GM18526 (cell line): ENCODE data around the gene GNPAT.

ENCODE experiments used
- POLR2A ChIP-seq: IDR thresholded peaks from 3 replicates; pipeline ENCODE4 v1.6.1; 2011; ENCODE audit not compliant: insufficient read length; ENCODE audit errors: extremely low read depth

Gene GNPAT

DNA sequence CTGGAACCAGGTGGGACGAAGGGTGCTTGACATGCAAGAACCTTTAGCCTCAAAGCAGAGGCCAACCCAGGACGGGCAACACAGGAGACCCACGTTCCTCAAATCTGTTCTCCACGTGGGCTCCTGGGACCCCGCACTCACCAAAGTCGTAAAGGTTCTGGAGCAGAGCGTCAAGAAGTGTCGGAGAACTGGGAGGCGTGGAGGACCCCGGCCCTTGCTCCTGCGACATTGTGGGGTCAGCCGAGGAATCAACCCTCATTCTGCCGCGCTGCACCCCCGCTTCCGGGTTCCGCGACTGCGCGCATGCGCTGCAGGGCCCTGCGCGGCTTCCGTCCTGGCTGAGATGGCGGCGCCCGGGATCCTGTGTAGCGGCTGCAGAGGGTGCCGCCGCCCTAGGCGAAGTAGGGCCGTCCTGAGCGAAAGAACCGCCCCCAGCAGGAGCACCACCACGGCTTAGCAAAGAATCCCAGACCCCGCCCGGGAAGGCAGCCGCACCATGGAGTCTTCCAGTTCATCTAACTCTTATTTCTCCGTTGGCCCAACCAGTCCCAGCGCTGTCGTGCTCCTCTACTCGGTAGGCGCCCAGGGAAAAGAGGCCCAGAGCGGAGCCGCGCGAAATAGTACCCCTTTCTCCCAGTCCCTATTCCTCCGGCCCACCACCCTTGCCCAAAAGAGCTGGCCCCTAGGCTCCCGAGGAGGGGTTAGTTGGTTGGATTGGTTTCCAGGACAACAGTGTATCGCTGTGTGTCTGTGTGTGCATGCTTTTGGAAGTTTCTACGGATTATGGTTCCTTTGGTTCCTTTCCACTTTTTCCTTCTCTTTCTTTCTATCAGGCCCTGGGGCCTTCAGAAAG, at the start of gene GNPAT:
GNPAT (plus strand) TSS at position 330 of the 853 bp plus-strand sequence; CDS start at position 497, 167 bp downstream.
- peak; percentile 95 for TF ChIP-seq POLR2A

DNA sequence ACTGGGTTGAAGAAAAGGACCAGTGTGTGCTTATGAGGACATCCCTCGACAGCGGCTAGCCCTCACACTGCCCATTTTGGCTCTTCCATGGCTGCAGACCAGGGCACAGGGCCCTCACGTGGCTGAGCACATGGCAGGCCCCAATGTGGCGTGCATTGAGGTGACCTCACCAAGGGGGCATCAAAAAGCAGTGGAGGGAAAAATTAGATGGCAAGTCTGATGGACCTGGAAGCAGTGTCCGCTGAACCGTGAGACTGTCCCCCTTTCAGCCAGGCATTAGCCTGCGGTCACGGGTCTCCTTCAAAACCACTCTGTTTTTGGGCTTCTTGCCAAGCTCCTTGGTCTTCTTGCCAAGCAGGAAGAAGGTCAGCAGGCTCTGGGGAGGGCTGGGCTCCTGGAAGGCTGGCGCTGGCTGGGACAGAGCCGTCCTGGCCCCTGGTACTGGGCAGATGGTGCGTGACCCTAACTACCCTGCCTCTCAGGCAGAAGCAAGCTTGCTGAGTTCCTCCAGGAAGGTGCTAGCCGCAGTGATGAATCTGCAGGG, 48.3 kb upstream of the GNPAT start:
- no peak for TF ChIP-seq POLR2A

DNA sequence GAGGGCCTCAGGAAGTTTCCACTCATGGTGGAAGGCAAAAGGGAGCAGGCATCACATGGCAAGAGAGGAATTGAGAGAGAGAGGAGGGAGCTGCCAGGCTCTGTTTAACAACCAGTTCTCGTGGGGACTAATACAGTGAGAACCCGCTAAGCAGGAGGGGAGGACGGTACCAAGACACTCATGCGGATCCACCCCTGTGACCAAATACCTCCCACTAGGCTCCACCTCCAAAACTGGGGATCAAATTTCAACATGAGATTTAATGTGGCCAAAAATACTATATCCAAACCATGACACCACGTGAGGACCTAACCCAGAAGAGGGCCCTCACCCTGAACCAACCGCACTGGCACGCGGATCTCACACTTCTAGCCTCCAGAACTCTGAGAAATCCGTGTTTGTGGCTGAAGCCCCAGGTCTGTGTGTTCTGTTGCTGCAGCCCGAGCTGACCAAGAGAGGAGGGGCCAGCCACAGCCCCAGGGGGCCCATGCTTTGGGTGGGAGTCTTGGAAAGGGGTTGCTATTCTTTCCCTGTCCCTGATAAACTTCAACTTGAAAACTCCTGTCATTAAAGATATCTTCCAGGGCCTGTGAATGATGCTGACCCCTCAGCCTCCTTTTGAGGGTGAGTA, 47.2 kb upstream of the GNPAT start:
- no peak for TF ChIP-seq POLR2A

DNA sequence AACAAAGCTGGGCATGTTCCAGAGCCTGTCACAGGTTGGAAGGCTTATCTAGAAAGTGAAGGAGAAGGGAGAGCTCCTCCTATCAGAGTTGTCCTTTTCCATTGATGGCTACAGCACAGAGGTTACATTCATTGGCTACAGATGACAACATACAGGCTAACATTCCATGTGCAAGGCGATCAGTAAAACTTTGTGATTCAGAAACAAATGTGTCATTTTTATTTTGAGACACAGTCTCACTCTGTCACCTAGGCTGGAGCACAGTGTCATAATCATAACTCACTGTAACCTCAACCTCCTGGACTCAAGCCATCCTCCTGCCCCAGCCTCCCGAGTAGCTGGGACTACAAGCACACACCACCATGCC, 46.6 kb upstream of the GNPAT start:
- TF ChIP-seq POLR2A, result no peak

DNA sequence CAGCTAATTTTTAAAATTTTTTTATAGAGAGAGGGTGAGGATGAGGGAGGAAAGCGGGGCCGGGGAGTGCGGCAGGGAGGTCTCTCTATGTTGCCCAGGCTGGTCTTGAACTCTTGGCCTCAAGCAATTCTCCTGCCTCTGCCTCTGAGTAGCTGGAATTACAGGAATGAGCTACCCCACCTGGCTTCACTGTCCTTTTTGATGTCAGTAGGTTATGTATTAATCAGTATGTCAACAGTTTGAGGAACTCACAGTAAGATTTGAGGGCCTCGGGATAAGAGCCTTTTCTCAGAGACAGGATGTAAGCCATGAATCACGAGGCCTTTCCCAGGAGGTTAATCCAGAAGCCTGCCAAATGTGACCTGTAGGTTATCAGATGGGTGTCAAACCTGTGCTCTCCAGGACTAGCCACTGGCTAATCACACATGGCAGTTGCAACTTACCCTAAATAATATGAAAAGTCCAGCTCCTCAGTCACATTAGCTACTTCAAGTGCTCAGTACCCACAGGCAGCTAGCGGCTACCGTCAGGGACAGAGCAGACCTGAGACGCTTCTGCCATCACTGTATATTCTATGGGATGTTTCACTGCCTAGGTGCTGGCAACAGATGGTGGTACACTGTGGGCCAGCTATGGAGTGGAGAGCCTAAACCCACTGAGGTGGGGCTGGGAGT, 46.0 kb upstream of the GNPAT start:
- TF ChIP-seq POLR2A, result no peak

DNA sequence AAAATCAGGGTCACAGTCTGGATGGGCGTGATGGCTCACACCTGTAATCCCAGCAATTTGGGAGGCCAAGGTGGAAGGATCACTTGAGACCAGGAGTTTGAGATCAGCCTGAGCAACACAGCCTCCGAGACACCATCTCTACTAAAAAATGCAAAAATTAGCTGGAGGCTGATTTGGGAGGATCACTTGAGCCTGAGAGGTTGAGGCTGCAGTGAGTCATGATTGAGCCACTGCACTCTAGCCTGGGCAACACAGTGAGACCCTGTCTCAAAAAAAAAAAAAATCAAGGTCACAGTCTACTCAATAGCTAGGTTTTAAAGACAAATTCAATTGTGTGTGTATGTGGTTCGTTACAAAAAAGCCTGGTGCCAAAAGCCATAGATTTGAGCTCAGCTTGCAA, 44.7 kb upstream of the GNPAT start:
- TF ChIP-seq POLR2A, result no peak

DNA sequence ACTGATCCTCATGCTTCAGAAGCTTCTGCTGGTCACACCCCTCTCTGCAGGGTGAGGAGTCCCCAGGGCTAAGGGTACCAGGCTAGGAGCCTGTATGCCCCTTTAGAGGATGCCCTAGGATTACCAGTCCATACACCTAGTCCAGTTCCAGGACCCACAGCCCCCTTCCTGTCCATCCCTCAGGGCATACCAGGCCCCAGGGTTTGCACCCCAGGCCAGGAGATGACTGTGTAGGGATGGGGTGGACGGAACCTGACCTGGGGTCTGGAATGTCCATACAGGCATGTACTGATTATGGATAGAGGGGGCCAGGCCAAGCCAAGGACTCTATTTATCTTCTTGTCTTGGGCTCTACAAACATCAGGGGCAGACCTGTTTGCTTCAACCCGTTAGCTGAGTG, 44.3 kb upstream of the GNPAT start:
- no peak for TF ChIP-seq POLR2A

DNA sequence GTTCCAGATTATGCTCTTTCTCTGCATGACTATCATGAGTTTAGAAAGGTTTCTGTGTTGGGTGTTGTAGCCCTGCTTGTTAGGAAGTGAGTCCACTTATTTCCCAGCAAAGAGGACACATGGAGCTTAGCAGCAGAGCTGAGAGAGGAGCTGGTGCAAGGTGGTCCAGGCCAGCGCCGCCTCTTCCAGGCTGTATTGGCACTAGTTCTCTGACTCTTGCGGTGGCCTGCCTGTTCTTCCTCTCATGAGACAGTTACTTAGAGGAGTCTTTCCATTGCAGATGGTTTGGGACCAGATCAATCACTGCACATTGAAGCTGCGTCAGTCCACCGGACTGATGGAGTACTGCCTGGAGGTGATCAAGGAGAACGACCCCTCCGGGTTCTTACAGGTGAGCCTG, 41.1 kb upstream of the GNPAT start:
- no peak for TF ChIP-seq POLR2A

DNA sequence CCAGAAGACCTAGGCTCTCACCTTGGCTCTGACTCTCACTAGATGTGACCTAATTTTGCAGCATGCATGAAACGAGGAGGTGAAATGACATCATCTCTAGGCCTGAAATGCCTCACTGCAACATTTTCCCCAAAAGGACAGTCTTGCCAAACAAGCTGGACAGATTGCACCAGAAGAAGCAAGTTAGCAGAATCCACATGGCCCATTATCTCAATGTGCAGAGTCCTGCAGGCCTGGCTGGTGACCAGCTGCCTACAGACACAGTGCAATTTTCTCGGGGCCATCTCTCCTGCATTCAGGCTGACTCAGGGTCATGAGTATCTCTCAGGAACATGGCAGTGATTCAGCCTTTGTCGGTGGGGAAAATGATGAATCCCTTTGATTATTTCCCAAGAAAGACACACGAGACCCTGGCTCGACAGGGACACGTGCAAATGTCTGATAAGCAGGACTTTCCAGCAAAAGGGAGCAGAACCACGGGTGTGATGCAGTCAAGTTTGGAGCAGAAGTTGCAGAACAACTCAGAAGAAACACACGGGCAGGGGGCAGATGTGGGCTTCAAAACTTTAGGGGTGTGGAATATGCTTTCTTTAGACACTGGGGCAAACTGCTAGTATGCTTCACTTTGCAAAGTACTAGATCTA, 40.5 kb upstream of the GNPAT start:
- TF ChIP-seq POLR2A, result no peak

DNA sequence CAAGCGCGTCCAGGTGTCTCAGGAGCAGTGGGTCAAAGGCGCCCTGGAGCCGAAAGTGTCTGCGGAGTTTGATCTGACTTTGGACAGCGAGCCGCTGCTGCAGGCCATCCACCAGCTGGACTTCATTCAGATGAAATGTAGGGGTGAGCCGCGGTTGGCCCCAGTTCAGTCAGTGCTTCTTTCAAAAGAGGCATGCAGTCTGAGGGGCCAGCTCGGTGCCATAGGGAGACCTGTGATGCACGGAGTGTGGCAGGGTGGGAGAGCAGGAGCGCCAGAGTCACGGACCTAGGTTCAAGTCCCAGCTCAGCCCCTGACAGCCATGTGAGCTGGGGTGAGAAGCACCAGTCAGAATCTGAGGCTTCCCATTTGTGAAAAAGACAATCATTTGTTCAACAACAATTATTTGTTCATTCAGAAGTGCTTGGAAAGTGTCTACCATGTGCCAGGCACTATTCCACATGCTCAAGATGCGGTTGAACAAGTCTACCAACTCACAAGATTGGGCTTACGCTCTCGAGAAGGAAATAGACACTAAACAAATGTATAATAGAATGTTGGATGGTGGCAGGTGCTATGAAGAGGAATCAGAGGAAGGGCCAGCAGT, 39.5 kb upstream of the GNPAT start:
- TF ChIP-seq POLR2A, result no peak

DNA sequence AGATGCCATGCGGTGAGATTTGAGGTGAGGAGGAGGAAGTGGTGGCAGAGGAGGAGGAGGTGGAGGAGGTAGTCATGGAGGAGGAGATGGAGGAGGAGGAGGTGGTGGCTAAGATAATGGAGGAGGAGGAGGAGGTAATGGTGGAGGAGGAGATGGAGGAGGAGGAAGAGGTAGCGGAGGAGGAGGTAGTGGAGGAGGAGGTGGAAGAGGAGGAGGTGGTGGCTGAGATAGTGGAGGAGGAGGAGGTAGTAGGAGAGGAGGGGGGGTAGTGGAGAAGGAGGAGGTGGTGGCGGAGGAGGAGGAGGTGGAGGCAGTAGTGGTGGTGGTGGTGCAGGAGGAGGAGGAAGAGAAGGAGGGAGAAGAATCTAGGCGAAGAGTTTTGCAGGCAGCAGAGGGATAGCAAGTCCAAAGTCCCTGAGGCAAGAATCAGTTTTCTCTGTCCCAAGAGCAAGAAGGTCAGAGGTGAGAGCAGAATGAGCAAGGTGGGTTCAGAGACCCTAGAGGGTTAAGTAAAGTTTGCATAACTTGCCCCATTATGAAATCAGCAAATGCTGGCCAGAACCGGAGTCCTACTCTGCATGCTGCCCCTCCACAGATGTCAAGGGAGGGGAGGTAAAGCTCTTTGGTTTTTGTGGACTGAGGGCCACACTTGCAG, 38.9 kb upstream of the GNPAT start:
- no peak for TF ChIP-seq POLR2A

DNA sequence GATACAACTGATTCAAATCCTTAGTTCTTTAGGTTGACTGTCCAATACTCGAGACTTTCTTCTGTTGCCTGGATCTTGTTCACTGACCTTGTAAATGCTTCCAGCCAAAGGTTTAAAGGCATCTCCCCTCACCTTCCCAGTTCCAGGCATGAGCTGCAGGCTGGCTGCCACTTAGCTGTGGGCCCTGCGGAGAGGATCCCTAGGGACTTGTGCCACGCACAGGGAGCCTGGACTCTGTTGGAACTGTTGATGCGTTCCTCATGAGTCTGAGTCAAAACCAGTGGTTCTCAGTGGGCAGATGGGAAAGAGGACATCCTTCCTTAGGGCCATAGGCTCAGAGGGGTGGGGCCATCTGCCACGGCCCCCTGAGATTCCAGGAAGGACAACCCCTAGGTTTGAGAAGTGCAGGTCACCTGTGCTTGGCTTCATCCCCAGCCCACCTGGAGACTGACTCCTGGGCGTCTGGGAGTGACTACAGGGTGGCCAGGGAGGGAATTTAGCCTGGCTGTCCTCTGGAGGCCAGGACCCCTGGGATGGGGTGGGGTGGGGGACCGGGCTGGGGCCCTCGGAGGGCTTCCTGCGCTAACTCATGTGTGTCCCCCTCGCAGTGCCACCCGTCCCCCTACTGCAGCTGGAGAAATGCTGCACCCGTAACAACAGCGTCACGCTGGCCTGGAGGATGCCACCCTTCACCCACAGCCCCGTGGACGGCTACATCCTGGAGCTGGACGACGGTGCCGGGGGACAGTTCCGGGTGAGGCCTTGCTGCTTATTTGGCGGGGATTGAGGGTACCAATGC, 37.6 kb upstream of the GNPAT start:
- no peak for TF ChIP-seq POLR2A

DNA sequence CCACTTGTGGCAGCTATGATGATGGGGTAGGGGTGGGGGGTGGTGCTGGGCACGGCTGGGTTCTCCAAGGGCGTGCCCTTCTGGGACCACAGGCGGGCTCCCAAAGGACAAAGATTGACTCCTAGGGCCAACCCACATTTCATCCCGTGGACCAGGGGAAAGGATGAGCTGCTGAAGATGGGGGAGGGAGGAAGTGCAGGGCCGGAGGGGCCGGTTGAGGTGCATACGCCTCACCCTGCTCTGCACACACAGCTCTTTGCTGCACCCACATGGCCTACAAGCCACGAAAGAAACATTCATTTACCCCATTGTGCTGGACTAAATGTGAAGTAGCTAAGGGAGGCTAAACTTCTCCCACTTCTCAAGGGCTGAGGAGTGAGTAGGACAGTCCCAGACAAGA, 34.2 kb upstream of the GNPAT start:
- TF ChIP-seq POLR2A, result no peak

DNA sequence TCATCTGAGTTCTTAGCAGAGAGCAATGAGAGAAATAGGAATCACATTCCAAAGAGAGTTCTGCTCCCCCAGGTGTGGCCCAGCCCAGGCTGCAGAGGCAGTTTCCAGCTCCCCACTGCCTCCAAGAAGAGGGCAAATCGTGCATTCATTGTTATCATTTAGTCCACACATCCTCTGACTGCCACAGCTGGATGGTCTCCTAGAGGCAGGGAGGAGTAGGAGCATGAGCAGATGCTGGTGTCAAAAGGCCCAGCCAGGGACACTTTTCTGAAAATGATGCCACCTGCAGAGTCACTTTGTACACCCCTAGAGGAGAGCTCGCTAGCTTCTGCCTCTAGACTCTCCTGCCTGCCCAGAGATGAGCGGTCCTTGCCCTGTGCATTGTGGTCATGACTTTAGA, 33.6 kb upstream of the GNPAT start:
- TF ChIP-seq POLR2A, result no peak
